ENCODE measurements around the gene RNASE4. TPM values are rescaled to one million over a fixed set of nuclear protein-coding genes. Genes with fewer than 3 reads are reported as not detected.

RNASE4 gene
- total and polyA plus RNA-seq, 2 donors (not counting 3 experiments of a cell fraction or from before 2014, with no cell fraction given): 6.9 to 27.4 TPM

GRCh38 chr14:20748439-20748838, 64.1 kb downstream of the RNASE4 start:
- no TSS peak for BruUV-seq (replicated peaks)
- CTCF ChIA-PET: interaction anchor here (0.7 kb wide), 1 partner anchor 260 kb away, joined by 3 read pairs; no protein-coding TSS in a partner anchor

More at GRCh38 chr14:20748439-20748838, 64.1 kb downstream of the RNASE4 start:
- Histone ChIP-seq H3K4me1 (ENCODE audit: control insufficient read depth, extremely low read depth, insufficient read depth, low read length) (no peaks in the 10 kb centered on the region), H4K20me1 (replicated peaks; ENCODE audit: control insufficient read depth, extremely low read depth, insufficient read depth, low read length) (no peaks in the 10 kb centered on the region), H3K4me2 (ENCODE audit: insufficient read depth, low read length) (no peak overlapping the region), H3K9ac (replicated peaks; ENCODE audit: extremely low read depth, insufficient read depth, low read length) (no peak overlapping the region), H3K79me2 (ENCODE audit: control insufficient read depth, insufficient read depth, low read length) (no peaks in the 10 kb centered on the region), H3K9me3 (replicated peaks; ENCODE audit: control insufficient read depth, insufficient read depth, low read length) (no peaks in the 10 kb centered on the region), H3K9me1 (replicated peaks; ENCODE audit: control insufficient read depth, extremely low read depth, insufficient read depth, low read length) (no peaks in the 10 kb centered on the region), H3K4me3 (replicated peaks in 1 of 3; ENCODE audit: insufficient read depth in 1 of 3, low read depth in 1 of 3, low read length in 3 of 3) (no peak overlapping the region), H3K27ac (ENCODE audit: insufficient read depth, low read depth, low read length) (no peak overlapping the region), H3K27me3 (ENCODE audit: control insufficient read depth in 2 of 2, insufficient read depth in 2 of 2, low read length in 2 of 2) (peaks cover 6 to 13% of the 10 kb centered on the region in 2 experiments), H2AFZ (ENCODE audit: low read depth, low read length) (no peak overlapping the region), H3K36me3 (ENCODE audit: control insufficient read depth in 2 of 2, extremely low read depth in 1 of 2, insufficient read depth in 2 of 2, low read length in 2 of 2) (no peaks in the 10 kb centered on the region)
- FAIRE-seq: no peak
- dilution Hi-C loops (cut with MboI; ENCODE audit: extremely low pct_ligation_motif_present, low sequenced_read_pairs) (no loop called here), intact Hi-C loops (cut with micrococcal nuclease) (no loop called here)
- TF ChIP-seq EZH2 (IDR thresholded peaks at IDR 0.05; ENCODE audit: borderline replicate concordance, low read depth, low read length, severe bottlenecking) (no peak), CTCF (IDR thresholded peaks at IDR 0.05; ENCODE audit: extremely low read depth in 1 of 2, insufficient read depth in 1 of 2, low read depth in 1 of 2, low read length in 2 of 2) (no peak), GATA2 (IDR thresholded peaks at IDR 0.05; ENCODE audit: insufficient read depth, insufficient read length, low read depth, low read length) (no peak), POLR2AphosphoS5 (IDR thresholded peaks at IDR 0.05; ENCODE audit: insufficient read depth, low read depth, low read length) (no peak), FOS (IDR thresholded peaks at IDR 0.05; ENCODE audit: borderline replicate concordance, insufficient read depth, low read length) (no peak), JUN (IDR thresholded peaks at IDR 0.05; ENCODE audit: borderline replicate concordance, insufficient read depth, insufficient read length, low read depth) (no peak), MYC (IDR thresholded peaks at IDR 0.05; ENCODE audit: low read depth, low read length) (no peak), POLR2A (IDR thresholded peaks at IDR 0.05; ENCODE audit: low read depth, low read length) (no peak), MAX (IDR thresholded peaks at IDR 0.05; ENCODE audit: insufficient read depth, insufficient read length) (no peak)
- DNase-seq (ENCODE audit: low read depth, low spot score): no peak
- POLR2A ChIA-PET: no interaction called here
